Duodenal mucosa (tissue), 2 donors: ENCODE measurements around the gene IL36A.

Experiments
- H3K27ac ChIP-seq: one replicate; pipeline ENCODE4 v1.7.0; 2013; ENCODE audit warnings: low read depth, low read length
- H3K27me3 ChIP-seq, 2 donors: one replicate each; pipeline ENCODE4 v1.7.0; 2013; ENCODE audit warnings: low read length in 2 of 2, control low read depth in 1 of 2; ENCODE audit not compliant: insufficient read depth in 2 of 2, control insufficient read depth in 1 of 2
- H3K36me3 ChIP-seq, 2 donors: one replicate each; pipeline ENCODE4 v1.7.0; 2013; ENCODE audit warnings: low read length in 2 of 2, control low read depth in 1 of 2; ENCODE audit not compliant: insufficient read depth in 2 of 2, control insufficient read depth in 1 of 2
- H3K4me1 ChIP-seq, 2 donors: one replicate each; pipeline ENCODE4 v1.7.0; 2013; ENCODE audit warnings: low read length in 2 of 2, control low read depth in 1 of 2; ENCODE audit not compliant: insufficient read depth in 2 of 2, control insufficient read depth in 1 of 2
- H3K4me3 ChIP-seq, 2 donors: one replicate each; pipeline ENCODE4 v1.7.0; 2013; ENCODE audit warnings: low read length in 2 of 2, low read depth in 1 of 2
- H3K9ac ChIP-seq, 2 donors: one replicate each; pipeline ENCODE4 v1.7.0; 2013; ENCODE audit warnings: low read length in 2 of 2, low read depth in 1 of 2
- H3K9me3 ChIP-seq, 2 donors: one replicate each; pipeline ENCODE4 v1.7.0; 2013; ENCODE audit warnings: low read length in 2 of 2, control low read depth in 1 of 2; ENCODE audit not compliant: control insufficient read depth in 1 of 2

Gene IL36A

DNA sequence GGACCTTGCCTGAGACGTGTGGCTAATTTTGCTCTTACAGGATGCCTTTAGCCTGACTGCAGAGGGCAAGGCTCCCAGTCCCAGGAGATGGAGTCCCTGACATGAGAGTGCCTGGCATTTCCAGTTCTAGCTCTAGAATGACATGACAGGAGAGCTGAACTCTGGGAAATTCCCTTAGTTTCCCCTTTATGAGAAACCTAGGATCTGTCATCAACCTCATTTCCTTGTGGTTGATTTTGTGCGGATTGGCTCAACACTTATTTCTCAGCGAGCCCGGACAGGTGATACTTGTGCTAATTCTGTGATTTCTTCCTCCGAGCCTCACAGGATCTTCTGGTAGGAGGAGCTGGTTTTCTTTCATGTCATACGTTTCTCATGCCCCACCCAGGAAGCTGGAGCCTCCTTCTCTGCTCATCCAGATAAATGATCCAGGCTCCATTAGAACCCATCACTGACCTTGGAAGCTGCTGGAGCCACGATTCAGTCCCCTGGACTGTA, 27.7 kb upstream of the IL36A start, which contains the start of gene IL36G:
Gene IL36G (plus strand): TSS at position 448 of the 498 bp plus-strand sequence. CDS start 633 bp downstream, outside the sequence.
- no peak within 1 kb of the TSS for H3K9ac ChIP-seq
- H3K4me3 ChIP-seq: no peak within 1 kb of the TSS
- H3K27ac ChIP-seq: no peak within 1 kb of the TSS
- no peaks in the 10 kb centered on the region for H3K36me3 ChIP-seq
- H3K9me3 ChIP-seq: no peaks in the 10 kb centered on the region
- peaks cover 3 to 20% of the 10 kb centered on the region in 2 donors for H3K27me3 ChIP-seq
- no peaks in the 10 kb centered on the region for H3K4me1 ChIP-seq

DNA sequence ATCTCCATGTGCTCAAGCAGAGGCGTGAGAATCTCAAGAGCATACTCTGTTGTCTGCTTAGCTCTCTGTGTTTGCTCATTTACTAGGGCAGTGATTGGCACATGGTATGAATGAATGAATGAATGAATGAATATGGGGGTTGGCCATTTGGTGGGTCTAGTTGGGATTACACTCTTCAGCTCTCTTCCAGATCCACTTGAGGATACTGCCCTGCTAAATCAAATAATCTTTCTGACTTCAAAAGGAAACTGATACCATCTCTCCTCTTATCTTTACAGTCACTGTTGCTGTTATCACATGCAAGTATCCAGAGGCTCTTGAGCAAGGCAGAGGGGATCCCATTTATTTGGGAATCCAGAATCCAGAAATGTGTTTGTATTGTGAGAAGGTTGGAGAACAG, 25.5 kb upstream of the IL36A start:
- H3K27me3 ChIP-seq: peaks cover 0 to 26% of the 10 kb centered on the region in 2 donors
- no peak overlapping the region for H3K4me3 ChIP-seq
- no peaks in the 10 kb centered on the region for H3K9me3 ChIP-seq
- no peaks in the 10 kb centered on the region for H3K4me1 ChIP-seq
- no peaks in the 10 kb centered on the region for H3K36me3 ChIP-seq
- no peak overlapping the region for H3K27ac ChIP-seq
- H3K9ac ChIP-seq: no peak overlapping the region

DNA sequence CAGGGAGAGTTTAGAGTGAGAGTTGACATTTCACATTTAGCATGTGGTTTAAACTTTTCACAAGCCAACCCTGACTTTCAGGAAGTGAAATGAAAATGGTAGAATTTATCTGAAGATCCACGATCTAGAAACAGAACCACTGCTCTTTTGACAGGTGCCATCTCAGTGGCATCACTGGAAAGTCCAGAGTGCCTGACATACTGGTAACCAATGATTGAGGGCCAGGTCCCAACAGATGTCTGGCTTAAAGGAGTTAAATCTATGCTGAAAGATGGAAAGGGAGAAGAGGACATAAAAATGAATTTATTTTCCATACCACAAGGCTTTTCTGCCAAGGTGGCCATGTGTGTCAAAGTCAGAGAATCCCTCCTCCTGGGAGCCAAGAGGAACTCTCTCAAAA, 24.7 kb upstream of the IL36A start:
- no peaks in the 10 kb centered on the region for H3K4me1 ChIP-seq
- no peak overlapping the region for H3K27ac ChIP-seq
- no peak overlapping the region for H3K9ac ChIP-seq
- no peak overlapping the region for H3K4me3 ChIP-seq
- H3K27me3 ChIP-seq: peaks cover 0 to 26% of the 10 kb centered on the region in 2 donors
- H3K9me3 ChIP-seq: no peaks in the 10 kb centered on the region
- no peaks in the 10 kb centered on the region for H3K36me3 ChIP-seq

DNA sequence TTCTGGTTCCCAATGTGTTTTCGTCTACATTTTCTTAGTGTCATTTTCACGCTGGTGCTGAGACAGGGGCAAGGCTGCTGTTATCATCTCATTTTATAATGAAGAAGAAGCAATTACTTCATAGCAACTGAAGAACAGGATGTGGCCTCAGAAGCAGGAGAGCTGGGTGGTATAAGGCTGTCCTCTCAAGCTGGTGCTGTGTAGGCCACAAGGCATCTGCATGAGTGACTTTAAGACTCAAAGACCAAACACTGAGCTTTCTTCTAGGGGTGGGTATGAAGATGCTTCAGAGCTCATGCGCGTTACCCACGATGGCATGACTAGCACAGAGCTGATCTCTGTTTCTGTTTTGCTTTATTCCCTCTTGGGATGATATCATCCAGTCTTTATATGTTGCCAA, 20.2 kb upstream of the IL36A start:
- H3K9me3 ChIP-seq: no peaks in the 10 kb centered on the region
- H3K36me3 ChIP-seq: no peaks in the 10 kb centered on the region
- H3K27me3 ChIP-seq: peaks cover 0 to 18% of the 10 kb centered on the region in 2 donors
- no peak overlapping the region for H3K9ac ChIP-seq
- no peaks in the 10 kb centered on the region for H3K4me1 ChIP-seq
- H3K4me3 ChIP-seq: no peak overlapping the region
- no peak overlapping the region for H3K27ac ChIP-seq

DNA sequence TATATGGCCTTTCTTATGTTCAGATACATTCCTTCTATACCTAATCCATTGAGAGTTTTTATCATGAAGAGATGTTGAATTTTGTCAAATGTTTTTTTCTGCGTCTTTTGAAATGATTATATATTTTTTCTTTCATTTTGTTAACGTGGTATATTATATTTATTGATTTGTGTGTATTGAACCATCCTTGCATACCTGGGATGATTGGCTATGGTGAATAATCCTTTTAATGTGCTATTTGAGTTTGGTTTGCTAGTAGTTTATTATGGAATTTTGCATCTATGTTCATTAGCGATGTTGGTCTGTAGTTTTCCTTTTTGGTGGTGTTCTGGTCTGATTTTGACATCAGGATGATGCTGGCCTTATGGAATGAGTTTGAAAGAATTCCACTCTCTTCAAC, 15.6 kb upstream of the IL36A start:
- H3K27ac ChIP-seq: no peak overlapping the region
- H3K9ac ChIP-seq: no peak overlapping the region
- H3K9me3 ChIP-seq: peaks cover 0 to 2% of the 10 kb centered on the region in 2 donors
- H3K27me3 ChIP-seq: no peaks in the 10 kb centered on the region
- no peaks in the 10 kb centered on the region for H3K36me3 ChIP-seq
- no peaks in the 10 kb centered on the region for H3K4me1 ChIP-seq
- no peak overlapping the region for H3K4me3 ChIP-seq

DNA sequence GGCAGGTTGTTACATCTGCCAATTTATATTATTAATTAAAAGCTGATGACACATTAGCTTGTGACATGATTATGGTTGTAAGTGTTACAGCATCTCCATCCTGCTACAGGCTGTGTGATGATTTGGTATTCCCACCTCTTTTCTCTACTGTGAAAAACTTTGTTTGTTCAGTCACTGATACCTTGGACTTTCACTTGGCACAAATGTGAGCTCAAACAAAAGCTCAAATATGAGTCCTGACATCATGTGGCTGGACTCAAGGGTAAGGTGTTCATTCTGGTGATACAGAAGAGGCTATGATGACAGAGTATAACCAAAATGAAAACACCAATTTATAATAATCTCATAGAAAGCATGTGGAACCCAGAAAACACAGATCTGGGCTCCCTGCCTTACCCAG, 11.4 kb upstream of the IL36A start:
- no peaks in the 10 kb centered on the region for H3K4me1 ChIP-seq
- no peak overlapping the region for H3K9ac ChIP-seq
- H3K36me3 ChIP-seq: no peaks in the 10 kb centered on the region
- H3K4me3 ChIP-seq: no peak overlapping the region
- no peaks in the 10 kb centered on the region for H3K27me3 ChIP-seq
- H3K27ac ChIP-seq: no peak overlapping the region
- H3K9me3 ChIP-seq: peaks cover 0 to 2% of the 10 kb centered on the region in 2 donors

DNA sequence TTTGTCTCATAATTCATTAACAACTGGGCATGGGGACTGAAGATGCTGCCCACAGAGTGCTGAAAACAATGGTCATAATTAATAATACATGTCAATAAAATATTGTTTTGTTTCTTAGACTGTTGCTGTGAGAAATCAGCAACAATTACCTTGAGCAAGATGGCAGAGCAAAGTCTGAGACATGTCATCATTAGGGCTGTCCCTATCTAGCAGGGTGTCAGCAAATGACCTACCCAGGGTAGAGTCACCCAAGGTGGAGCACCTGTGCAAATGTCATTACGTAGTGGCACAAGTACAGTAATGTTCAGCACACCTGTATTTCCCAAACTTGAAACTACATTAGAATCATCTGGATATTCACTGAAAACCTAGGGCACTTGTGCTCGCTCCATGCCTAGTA, 10.6 kb upstream of the IL36A start:
- Histone ChIP-seq H3K27ac (no peak overlapping the region), H3K4me1 (no peaks in the 10 kb centered on the region), H3K27me3 (no peaks in the 10 kb centered on the region), H3K36me3 (no peaks in the 10 kb centered on the region), H3K4me3 (no peak overlapping the region), H3K9me3 (peaks cover 2% of the 10 kb centered on the region in 2 donors), H3K9ac (no peak overlapping the region)

DNA sequence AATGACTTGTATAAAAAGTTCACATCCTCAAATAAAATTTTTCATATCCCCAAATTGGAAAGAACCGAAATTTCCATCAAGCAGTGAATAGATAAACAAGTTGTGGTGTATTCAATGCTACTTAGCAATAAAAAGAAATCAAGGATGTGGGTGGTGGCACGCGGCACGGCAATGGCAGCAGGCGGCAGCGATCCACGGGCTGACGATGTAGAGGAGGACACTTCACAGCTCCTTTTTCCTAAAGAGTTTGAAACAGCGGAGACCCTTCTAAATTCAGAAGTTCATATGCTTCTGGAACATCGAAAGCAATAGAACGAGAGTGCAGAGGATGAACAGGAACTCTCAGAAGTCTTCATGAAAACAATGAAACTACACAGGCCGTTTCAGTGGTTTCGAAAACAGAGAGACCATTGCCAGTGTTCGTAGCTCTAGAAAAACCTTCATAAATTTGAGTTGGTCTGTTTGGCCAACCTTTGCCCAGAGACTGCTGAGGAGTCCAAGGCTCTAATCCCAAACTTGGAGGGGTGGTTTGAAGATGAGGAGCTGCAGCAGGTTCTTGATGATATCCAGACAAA, 9.8 kb upstream of the IL36A start:
- Histone ChIP-seq H3K9me3 (peaks cover 6 to 9% of the 10 kb centered on the region in 2 donors), H3K4me3 (no peak overlapping the region), H3K27me3 (no peaks in the 10 kb centered on the region), H3K9ac (no peak overlapping the region), H3K36me3 (no peaks in the 10 kb centered on the region), H3K27ac (no peak overlapping the region), H3K4me1 (no peaks in the 10 kb centered on the region)

DNA sequence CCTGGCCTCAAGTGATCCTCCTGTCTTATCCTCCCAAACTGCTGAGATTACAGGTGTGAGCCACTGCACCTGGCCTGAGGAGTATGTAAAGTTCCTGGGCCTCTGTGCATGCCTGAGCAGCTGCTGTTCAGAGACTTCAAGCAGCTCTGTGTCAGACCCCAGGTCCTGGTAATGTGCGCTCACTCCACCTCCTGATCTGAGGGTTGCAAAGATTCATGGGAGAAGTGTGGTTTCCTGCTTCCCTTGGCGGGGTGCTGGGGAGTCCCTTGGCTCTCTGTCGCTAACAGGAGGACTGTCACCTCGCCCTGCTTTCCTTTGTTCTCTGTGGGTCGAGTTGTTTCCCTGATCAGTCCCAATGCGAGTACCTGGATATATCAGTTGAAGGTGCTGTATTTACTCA, 8.6 kb upstream of the IL36A start:
- Histone ChIP-seq H3K27ac (no peak overlapping the region), H3K4me3 (no peak overlapping the region), H3K27me3 (no peaks in the 10 kb centered on the region), H3K36me3 (no peaks in the 10 kb centered on the region), H3K4me1 (no peaks in the 10 kb centered on the region), H3K9me3 (peaks cover 7 to 21% of the 10 kb centered on the region in 2 donors), H3K9ac (no peak overlapping the region)

DNA sequence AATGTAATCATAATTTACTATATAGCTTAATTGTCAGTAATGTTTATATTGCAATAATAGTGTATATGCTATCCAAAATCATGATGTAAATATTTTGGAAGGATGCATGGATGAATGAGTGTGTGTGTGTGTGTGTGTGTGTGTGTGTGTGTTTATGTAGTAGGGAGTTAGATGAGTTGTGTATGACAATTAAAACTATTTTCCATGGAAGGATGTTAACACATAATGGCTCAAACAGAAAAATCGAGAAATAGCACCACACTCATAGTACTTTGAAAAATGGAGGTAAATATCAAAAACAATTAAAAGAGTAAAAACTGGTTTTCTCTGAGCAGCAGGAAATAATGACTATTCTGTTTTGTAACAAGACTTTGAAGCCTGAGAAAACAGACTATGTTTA, 8.1 kb upstream of the IL36A start:
- no peak overlapping the region for H3K4me3 ChIP-seq
- peaks cover 5 to 21% of the 10 kb centered on the region in 2 donors for H3K9me3 ChIP-seq
- no peak overlapping the region for H3K9ac ChIP-seq
- H3K4me1 ChIP-seq: no peaks in the 10 kb centered on the region
- H3K36me3 ChIP-seq: no peaks in the 10 kb centered on the region
- no peaks in the 10 kb centered on the region for H3K27me3 ChIP-seq
- H3K27ac ChIP-seq: no peak overlapping the region
